ENCODE results near the gene TTN. TPM values are rescaled to one million over a fixed set of nuclear protein-coding genes. Genes with fewer than 3 reads are reported as not detected.

TTN gene
- total RNA-seq, 2 donors from 2014 or later = 26.5 to 94.6 TPM

- TF ChIP-seq CTCF (IDR thresholded peaks at IDR 0.05) (no peak), POLR2A (IDR thresholded peaks at IDR 0.05) (no peak)
Measured at GRCh38 chr2:178513876-178514275, 293.3 kb downstream of the TTN start.

GRCh38 chr2:178512484-178512883 lies 294.7 kb downstream of the TTN start:
- 95 to 96% methylated on average over 2 of the region's 2 CpGs for WGBS, 2 donors
- Histone ChIP-seq H3K36me3 (replicated peaks in 1 of 2; ENCODE audit: insufficient read depth in 1 of 2, low read depth in 2 of 2) (no peaks in the 10 kb centered on the region), H3K27ac (no peak overlapping the region), H3K4me1 (no peaks in the 10 kb centered on the region), H3K9me3 (no peaks in the 10 kb centered on the region), H3K4me3 (no peak overlapping the region), H3K27me3 (no peaks in the 10 kb centered on the region)
- no peak for TF ChIP-seq POLR2A (IDR thresholded peaks at IDR 0.05)
- ATAC-seq (no peak), DNase-seq (no peak)
- intact Hi-C loops (cut with DNase I) = no loop called here

More at GRCh38 chr2:178513876-178514275, 293.3 kb downstream of the TTN start:
- Histone ChIP-seq H3K36me3 (replicated peaks in 1 of 2; ENCODE audit: insufficient read depth in 1 of 2, low read depth in 2 of 2) (no peaks in the 10 kb centered on the region), H3K9me3 (no peaks in the 10 kb centered on the region), H3K4me1 (no peaks in the 10 kb centered on the region), H3K27ac (no peak overlapping the region), H3K27me3 (no peaks in the 10 kb centered on the region), H3K4me3 (no peak overlapping the region)
- no peak for DNase-seq
- WGBS, 2 donors = 92 to 93% methylated on average over 4 of the region's 4 CpGs
- no peak for ATAC-seq
- intact Hi-C loops (cut with DNase I) = no loop called here

DNA sequence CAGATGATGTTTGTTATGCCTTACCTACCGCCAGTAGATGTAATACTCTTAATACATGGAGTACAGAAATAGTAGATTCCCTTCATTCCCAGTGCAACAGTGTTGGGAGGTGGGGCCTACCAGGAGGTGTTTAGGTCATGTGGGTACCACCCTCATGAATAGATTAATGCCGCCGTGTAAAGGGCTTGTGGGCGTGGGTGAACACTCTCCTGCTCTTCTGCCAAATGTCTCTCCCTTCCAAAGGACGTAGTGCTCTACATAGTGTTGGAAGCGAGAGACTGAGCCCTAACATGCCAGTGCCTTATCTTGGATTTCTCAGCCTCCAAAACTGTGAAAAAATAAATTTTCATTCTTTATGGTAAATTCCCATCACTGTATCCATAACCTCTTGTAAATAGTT lies 296.8 kb downstream of the TTN start:
- H3K4me3 ChIP-seq = no peak overlapping the region

GRCh38 chr2:178508646-178509045 lies 298.6 kb downstream of the TTN start:
- no peak for ATAC-seq
- 88 to 100% methylated on average over 2 of the region's 2 CpGs for WGBS, 2 donors

More for the DNA sequence above, 296.8 kb downstream of the TTN start:
- Histone ChIP-seq H3K9me3 (no peaks in the 10 kb centered on the region), H3K4me1 (no peaks in the 10 kb centered on the region), H3K27me3 (no peaks in the 10 kb centered on the region), H3K36me3 (replicated peaks in 1 of 2; ENCODE audit: insufficient read depth in 1 of 2, low read depth in 2 of 2) (no peaks in the 10 kb centered on the region), H3K27ac (no peak overlapping the region)
- ATAC-seq (no peak), DNase-seq (no peak)
- WGBS, 2 donors = 86 to 93% methylated on average over 6 of the region's 6 CpGs
- intact Hi-C loops (cut with DNase I) = no loop called here
- TF ChIP-seq POLR2A (IDR thresholded peaks at IDR 0.05) (no peak), CTCF (IDR thresholded peaks at IDR 0.05) (no peak)

GRCh38 chr2:178506949-178507348 lies 300.3 kb downstream of the TTN start:
- no peak overlapping the region for H3K4me3 ChIP-seq
- peaks cover 0 to 12% of the 10 kb centered on the region in 2 donors for H3K36me3 ChIP-seq (replicated peaks in 1 of 2; ENCODE audit: insufficient read depth in 1 of 2, low read depth in 2 of 2)
- H3K4me1 ChIP-seq = no peaks in the 10 kb centered on the region
- no peak for ATAC-seq
- intact Hi-C loops (cut with DNase I) = no loop called here
- no peak for DNase-seq
- H3K27ac ChIP-seq = no peak overlapping the region
- WGBS, 2 donors = 76 to 94% methylated on average over 1 of the region's 1 CpG
- TF ChIP-seq POLR2A (IDR thresholded peaks at IDR 0.05) (no peak), CTCF (IDR thresholded peaks at IDR 0.05) (no peak)
- no peaks in the 10 kb centered on the region for H3K9me3 ChIP-seq
- H3K27me3 ChIP-seq = no peaks in the 10 kb centered on the region

More at GRCh38 chr2:178508646-178509045, 298.6 kb downstream of the TTN start:
- Histone ChIP-seq H3K4me3 (no peak overlapping the region), H3K36me3 (replicated peaks in 1 of 2; ENCODE audit: insufficient read depth in 1 of 2, low read depth in 2 of 2) (peaks cover 0 to 6% of the 10 kb centered on the region in 2 donors), H3K4me1 (no peaks in the 10 kb centered on the region), H3K27me3 (no peaks in the 10 kb centered on the region), H3K27ac (no peak overlapping the region), H3K9me3 (no peaks in the 10 kb centered on the region)
- DNase-seq = no peak
- intact Hi-C loops (cut with DNase I) = no loop called here
- TF ChIP-seq CTCF (IDR thresholded peaks at IDR 0.05) = no peak
- TF ChIP-seq POLR2A (IDR thresholded peaks at IDR 0.05) = no peak
